NCI-H510A treated with DMSO at 0.1 percent for 48 hours (cell line): ENCODE measurements around the gene THSD7A.

Experiments used
- DNase-seq: peaks from one replicate; lab custom pipeline; 2025; lab: John Stamatoyannopoulos, UW

Gene THSD7A

DNA sequence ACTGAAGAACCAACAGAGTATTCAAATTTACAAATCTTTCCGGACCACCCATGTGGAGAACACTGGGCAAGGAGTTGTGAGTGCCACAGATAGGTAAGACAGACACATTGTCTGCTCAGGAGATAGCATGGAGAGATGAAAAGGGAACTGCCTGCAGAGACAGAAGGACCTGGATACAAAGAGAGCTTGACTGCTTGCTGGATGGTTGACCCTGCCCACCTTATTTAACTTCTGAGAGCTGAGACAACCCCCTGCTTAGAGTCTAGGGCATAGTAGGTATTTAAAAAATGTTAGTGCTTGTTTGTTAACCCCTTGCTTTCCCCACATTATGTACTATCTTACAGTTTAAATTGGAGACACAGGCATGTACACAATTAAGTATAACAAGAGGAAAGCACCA, 314.1 kb downstream of the THSD7A start:
- no peak for DNase-seq

DNA sequence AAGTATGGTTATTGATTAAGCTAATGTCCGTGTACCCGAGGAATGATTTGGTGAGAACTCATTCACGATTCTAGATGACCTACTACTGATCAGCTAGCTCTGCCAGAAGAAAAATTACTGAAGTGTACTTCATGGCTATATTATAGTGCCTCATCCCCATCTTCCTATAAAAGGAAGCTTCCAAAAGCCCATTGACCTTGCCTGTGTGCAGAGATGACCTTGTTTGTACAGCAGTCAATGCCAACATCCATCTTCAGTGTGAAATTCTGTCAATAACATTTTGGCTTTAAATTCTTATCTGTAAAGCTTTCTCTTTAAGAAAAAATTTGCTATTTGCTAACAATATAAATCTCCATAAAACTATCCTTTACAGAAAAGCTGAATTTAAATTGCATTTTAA, 315.7 kb downstream of the THSD7A start:
- DNase-seq, result no peak

- no peak for DNase-seq
Observed at GRCh38 chr7:11513460-11513859, 318.5 kb downstream of the THSD7A start.

- no peak for DNase-seq
Observed at GRCh38 chr7:11507929-11508328, 324.1 kb downstream of the THSD7A start.

GRCh38 chr7:11506417-11506816, 325.6 kb downstream of the THSD7A start:
- DNase-seq, result no peak

DNA sequence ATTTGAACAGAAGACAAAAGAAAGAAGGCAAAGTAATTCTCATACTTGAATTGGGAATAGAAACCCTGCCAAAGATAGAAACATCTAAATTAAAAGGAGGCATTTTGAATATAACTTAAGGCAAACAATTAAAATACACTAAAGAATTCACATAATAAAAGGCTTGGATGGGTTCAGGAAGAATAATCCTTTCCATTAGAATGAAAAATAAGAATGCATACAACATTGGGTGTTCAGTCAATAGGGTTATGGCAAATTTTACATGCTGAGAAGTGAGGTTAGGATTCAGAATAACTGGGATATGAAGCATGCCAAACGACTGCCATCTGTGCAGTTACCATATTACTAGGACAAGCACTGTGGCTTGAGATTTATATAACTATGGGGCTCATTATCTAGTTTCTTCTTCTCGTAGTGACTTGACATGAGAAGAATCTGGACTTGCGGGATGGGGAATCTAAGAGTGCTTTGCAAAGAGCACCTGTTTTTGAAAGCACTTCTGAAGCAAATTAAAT, 326.5 kb downstream of the THSD7A start:
- no peak for DNase-seq

DNA sequence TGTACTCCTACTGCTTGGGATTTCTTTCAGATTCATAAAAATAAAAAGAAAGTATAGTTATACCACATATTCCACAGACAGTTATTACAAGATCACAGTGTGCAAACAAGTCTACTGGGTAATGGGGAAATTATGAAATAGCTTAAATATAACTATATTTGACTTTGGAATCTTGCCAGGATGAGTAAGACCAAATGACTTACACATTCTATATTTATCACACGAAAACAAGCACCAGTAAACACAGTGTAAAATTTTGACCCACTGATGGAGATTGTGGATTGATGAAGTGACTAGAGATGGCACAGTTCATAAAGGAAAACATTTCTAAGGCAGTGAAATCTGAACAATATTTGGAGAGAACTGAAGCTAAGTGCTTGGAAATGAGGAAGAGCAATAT, 339.7 kb downstream of the THSD7A start:
- no peak for DNase-seq

DNA sequence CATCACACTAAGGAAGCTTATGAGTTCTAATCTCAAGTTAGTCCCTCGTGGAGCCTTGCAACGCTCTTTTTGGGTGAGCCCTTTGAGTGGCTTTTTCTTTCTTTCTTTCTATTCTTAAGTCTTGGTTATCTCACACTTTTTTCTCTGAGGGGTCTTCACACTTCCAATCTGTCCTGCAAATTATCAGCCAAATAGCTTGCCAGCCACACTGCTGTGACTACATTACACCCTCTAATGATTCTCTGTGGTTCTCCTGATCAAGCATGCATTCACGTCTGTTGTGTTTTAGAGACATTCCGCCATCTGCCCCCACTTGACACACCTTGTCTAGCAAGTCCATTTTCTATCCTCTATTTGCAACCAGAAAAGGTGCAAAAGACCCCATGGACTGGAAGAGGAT, 340.2 kb downstream of the THSD7A start:
- DNase-seq, result no peak

- no peak for DNase-seq
Observed at GRCh38 chr7:11489280-11489679, 342.7 kb downstream of the THSD7A start.

- no peak for DNase-seq
Observed at GRCh38 chr7:11486271-11486670, 345.7 kb downstream of the THSD7A start.

DNA sequence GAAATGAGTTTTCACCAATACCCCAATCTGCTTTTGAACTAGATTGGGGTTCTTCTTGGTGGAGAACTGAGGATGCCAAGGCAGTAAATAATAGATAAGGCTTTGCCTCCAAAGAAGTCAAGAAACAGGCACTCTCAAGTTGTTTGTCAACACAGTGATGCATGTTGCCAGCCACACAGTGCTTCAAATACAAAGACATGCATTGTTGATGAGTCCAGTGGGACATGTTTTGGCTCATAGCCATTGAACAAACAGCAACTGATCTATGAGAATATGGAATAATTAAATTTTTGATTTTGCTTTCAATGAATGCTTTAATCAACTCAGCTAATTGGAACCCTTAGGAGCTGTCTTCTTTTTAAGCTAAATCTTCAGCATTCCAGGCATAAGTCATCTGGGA, 346.4 kb downstream of the THSD7A start:
- DNase-seq, result no peak

DNA sequence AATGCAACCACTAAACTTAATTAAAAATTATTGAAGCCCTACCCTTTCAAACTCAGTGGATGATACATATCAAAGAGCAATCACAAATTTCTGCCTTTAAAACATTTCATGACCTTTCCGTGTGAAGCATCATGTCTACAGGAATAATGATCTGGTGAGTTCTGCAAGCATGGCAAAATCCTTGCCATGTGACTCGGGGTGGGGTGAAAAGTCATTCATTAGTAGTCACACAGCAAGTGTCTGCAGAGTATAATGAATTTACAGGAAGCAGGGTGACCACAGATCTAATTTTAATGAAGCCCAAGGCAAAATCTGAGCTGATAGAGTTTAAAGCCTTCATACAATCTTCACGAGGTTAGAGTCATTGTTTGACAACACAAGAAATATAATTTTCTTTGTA, 351.9 kb downstream of the THSD7A start:
- DNase-seq, result no peak

DNA sequence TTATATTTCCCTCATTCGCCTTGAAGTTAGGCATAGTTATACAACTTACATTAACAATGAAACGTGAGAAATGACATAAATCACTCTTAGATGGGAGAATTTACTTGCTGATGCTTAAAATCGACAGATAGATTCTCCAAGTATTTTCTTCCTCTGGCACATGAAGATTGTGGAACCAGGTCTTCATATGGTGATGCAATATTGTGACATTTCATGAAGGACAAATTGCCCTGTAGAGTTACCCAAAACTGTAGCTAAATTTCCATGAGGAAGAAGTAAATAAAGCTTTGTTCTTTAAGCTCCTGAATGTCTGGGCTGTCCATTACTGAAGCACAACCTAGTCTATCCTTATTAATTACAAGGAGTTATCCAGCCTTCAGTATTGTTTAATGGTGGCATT, 353.1 kb downstream of the THSD7A start:
- no peak for DNase-seq

GRCh38 chr7:11478426-11478825, 353.6 kb downstream of the THSD7A start:
- no peak for DNase-seq

DNA sequence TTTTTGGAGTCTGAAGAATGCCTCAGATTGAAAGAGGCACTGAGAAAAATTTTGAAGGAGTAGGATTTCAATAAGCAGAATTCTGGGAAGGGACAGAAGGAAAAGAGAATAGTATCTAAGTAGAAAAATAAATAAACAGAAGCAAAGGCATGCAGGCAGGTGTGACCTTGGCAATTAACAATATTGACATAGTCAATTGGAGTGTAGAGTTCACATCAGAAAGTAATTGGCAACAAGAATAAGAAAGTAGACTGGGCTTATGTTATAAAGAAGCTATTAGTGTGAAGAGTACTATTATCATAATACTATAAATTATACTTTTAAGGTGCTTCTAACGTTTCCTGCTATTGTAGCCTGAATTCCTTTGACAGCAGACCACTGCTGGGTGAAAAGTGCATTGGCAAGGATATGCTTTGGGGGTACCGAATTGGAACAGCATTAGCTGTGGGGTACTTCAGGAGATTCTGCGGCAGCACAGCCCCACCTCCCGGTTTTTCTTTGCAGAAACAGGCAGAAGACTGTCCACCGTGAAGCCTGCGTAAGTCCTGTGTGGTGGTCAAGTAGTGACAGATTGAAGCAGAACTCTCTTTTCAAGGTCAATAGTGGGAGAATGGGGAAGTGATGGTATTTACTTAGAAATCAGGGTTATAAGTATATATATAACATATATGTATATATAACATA, 357.0 kb downstream of the THSD7A start:
- DNase-seq, result no peak

GRCh38 chr7:11473807-11474424, 358.1 kb downstream of the THSD7A start:
- DNase-seq, result no peak

DNA sequence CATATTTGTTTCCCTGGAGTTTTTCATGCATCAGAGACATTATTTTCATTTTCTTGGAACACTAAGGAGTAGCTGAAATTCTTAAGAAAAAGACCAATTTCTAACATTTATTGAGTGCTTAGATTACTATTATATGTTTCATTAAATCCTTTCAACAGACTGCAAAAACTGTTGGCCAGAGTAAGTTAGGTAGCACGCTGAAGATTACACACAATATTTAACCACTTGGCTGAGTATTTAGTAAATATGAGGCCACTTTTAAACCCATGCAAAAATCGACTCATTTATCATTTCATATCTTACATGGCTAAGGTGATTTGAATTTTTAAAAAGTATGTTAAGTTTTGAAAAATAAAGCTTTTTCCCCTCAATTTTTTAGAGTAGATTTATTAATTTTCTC, 358.8 kb downstream of the THSD7A start:
- no peak for DNase-seq

DNA sequence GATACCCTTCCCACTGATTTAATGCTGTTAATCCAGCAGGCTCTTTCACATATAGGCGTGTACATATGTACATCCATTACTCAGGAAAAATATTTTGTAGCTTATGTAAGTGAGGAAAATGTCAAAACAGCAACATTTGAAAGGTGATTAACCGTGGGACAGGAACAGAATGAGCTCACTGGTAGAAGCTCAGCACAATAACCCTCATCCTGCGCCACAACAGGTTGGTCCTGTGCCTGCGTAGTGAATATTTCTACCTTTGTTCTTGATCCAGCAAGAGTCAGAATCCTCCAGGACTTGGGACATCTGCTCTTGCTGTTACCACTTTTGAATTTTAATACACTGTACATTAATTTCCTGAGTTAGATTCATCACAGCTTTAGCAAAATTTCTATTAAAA, 359.4 kb downstream of the THSD7A start:
- no peak for DNase-seq

DNA sequence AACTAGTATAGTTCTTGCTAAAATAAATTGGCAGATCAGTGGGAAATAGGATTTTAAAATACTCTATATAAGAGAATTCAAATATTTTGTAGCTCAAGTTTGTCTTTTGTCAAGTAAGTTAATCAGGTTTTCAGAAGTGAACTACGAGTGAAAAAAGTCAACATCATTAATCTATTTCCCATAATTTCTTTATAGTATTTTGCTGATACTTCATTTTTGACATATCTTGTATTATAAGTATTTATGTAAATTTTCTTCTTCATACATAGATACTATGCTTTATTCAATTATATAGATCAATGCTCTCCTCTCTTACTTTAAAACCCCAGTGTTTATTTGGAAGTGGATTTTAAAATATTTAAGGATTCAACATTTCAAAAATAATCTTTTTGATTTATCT, 360.7 kb downstream of the THSD7A start:
- DNase-seq, result no peak

DNA sequence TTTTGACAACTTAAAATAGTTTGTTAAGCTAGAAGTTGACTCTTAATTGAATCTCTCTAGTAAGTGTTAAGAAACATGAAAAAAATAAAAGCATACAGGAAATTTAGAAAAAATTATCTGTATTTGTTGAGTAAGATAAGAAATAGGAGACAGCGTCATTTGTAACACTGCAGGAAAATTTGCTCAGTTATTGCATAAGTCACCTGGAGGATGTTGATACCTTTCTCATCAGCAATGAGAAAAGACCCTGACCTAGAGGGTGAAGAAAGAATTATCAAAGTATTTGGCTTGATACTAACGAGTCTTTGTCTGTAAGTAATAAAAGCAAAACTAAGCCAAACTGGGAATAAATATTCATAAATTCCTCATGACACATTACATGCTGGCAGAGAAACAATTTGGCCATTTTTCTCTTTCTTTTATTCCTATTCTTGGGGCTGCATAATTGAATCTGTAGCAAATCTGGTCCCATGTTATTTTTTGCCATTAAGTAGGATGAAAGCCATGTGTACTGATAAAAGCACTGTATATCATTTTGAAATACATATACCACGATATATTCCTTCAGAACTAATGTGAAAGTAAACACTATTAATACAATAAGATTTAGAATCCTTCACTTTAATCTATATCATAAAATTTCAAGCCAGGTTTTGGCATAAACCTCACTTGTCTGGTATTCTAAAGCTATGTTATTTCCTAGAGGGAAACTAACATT, 362.8 kb downstream of the THSD7A start:
- no peak for DNase-seq

GRCh38 chr7:11466517-11467105, 365.4 kb downstream of the THSD7A start:
- DNase-seq, result no peak

- no peak for DNase-seq
Observed at GRCh38 chr7:11464624-11465023, 367.4 kb downstream of the THSD7A start.

GRCh38 chr7:11461946-11462345, 370.1 kb downstream of the THSD7A start:
- DNase-seq, result no peak
